Fibroblast of the aortic adventitia (primary cell): ENCODE results near the gene SIPA1L2. TPM values are rescaled to one million over a fixed set of nuclear protein-coding genes. Genes with fewer than 3 reads are reported as not detected.

ENCODE experiments used
- DNase-seq: peaks from one replicate; pipeline ENCODE4 v3.0.0-alpha.2; 2010; ENCODE audit warnings: low read depth
- H3K4me3 ChIP-seq: 2 replicates; pipeline ENCODE4 v1.5.1; 2011; ENCODE audit warnings: low read depth, mild to moderate bottlenecking, control low read depth, low read length, moderate library complexity
- CTCF ChIP-seq: IDR thresholded peaks from 2 replicates; pipeline ENCODE4 v1.5.1; 2011; ENCODE audit warnings: mild to moderate bottlenecking, low read length, control low read depth, inconsistent platforms; ENCODE audit not compliant: insufficient read depth
- total RNA-seq: library from RNA; depleted of rRNA; stranded (reverse); fragments of >200 nt; gene quantifications from 2 replicates; pipeline ENCODE4 v1.2.3, GENCODE V29; 2012; ENCODE audit warnings: low replicate concordance

The SIPA1L2 gene
- total RNA-seq, 1 donor: 6.8 TPM

DNA sequence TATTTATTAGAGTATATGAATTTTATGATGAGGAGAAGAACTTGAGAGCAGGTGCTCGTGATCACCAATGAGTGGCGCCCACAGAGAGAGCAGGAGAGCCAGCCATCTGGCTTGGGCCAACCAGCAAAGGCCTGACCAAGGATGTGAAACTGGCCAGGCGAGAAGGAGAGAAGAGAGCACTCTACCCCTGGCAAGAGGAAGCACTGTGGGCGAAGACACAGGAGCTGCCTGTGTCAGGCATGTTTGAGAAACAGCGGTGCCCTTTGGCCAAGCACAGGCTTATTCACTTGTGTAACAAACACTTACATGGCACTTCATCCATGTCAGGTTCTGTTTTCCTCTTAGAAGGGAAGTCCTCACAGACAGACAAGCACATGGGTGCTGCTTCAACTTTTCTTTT lies 4.2 kb upstream of the SIPA1L2 start:
- H3K4me3 ChIP-seq: no peak overlapping the region
- no peak for TF ChIP-seq CTCF
- no peak for DNase-seq

- no peak for DNase-seq
- H3K4me3 ChIP-seq: peak overlapping the region; percentile 72
- TF ChIP-seq CTCF: no peak
Measured at GRCh38 chr1:232630894-232631195, 912 bp upstream of the SIPA1L2 start.

GRCh38 chr1:232629250-232630046 lies 485 bp downstream of the SIPA1L2 start:
- peak; percentile 23 for DNase-seq
- H3K4me3 ChIP-seq: peak overlapping the region; percentile 75
- no peak for TF ChIP-seq CTCF

GRCh38 chr1:232628335-232629249 lies 1.3 kb downstream of the SIPA1L2 start:
- H3K4me3 ChIP-seq: peak overlapping the region; percentile 75
- TF ChIP-seq CTCF: peak; percentile 51
- DNase-seq: peak; percentile 64

DNA sequence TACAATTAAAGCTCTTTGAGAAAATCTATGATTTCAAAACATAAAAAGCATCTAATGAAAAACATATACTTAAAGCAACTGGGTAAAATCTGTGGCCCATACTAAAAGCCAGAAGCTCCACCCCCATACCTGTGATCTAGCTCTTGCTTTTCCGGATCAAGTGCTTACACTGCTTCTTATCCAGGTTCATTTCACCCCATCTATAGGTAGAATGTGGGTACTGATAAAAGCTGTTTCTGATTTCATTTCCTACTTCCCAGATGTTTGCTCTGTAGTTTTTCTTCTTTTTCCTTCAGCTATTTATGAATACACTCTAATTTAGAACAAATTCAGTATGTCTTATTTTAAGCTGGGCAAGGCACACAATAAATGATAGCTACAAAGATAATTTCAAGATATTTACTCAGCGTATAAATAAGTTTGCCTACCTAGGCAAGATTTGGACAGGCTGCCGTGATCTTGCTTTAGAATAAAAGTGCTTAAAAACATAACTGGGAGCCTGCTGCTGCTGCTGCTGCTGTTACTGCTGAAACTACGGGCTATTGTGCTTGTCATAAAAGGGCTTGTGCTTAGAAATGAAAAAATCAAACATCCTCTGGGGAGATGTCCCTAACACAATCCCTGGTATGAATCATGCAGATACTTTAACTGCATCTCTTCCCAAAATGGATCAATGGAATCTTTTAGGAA lies 2.1 kb downstream of the SIPA1L2 start:
- H3K4me3 ChIP-seq: peak overlapping the region; percentile 75
- DNase-seq: peak; percentile 54
- TF ChIP-seq CTCF: peak; percentile 45

DNA sequence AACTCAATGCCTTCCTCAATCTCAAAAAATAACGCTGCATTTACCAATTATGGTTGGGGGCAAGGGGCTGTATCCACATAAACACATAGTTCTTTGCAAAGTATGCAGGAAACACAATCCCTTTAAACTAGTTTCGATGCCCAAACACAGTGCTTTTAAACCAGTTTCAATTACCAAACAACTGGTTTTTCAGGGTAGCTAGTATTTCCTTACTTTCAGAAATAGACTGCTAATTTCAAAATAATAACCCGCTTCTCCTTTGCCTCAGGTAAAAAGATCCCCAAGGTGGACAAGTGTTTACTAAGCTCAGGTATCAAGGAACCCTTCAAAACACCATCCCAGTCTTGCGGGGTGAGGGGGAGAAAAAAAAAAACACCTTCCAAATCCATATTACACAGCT lies 2.8 kb downstream of the SIPA1L2 start:
- no peak for DNase-seq
- H3K4me3 ChIP-seq: peak overlapping the region; percentile 75
- no peak for TF ChIP-seq CTCF
